ENCODE measurements around the gene UBE2I.

DNA sequence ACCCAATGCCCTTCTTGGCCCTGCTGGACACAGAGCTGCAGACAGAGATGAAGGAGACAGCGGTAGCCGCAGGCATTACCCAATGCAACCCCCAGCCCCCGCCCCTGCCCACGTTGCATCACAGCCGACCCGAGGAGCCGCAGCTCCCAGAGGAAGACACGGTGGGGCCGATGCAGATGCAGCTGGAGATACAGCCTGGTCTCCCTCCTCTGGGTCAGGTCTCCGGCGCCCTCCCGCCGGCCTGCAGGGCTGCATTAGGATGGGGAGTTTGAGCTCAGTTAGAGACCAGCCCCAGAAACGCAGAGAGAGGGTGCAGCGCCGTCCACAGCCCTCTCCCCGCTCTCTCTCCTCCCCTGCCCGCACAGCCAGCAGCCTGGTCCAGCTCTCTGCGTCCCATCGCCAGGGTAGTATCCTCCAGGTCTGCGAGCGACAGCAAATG, 19.4 kb upstream of the UBE2I start:
- TF ChIP-seq POLR2A (IDR thresholded peaks at IDR 0.05; ENCODE audit: low read depth, low read length) (no peak), POLR2AphosphoS5 (IDR thresholded peaks at IDR 0.05; ENCODE audit: low read depth, low read length) (no peak)

Measured in GM12892 (cell line).